RWPE1 (cell line): ENCODE measurements around the gene GABRB2.

Source experiments
- CTCF ChIA-PET: fragments of 350-600 bp; sonication (Branson Sonifier 250); formaldehyde crosslinking; extraction: SDS; loops from one replicate; lab custom pipeline; 2021; lab: Yijun Ruan, JAX
- POLR2A ChIA-PET: fragments of 400-600 bp; formaldehyde crosslinking; extraction: SDS; loops from one replicate; lab custom pipeline; 2020; ENCODE audit warnings: antibody characterized with exemption; ENCODE audit not compliant: low non-redundant PET; lab: Yijun Ruan, JAX
- DNase-seq: peaks from one replicate; pipeline ENCODE4 v3.0.0; 2012; ENCODE audit warnings: low spot score
- H3K27ac ChIP-seq: fragments of 450-650 bp; 2 replicates; pipeline ENCODE4 v1.5.1; 2017
- CTCF ChIP-seq: fragments of 450-650 bp; conservative IDR thresholded peaks from 2 replicates; pipeline ENCODE4 v1.5.1; 2017; ENCODE audit warnings: low read depth, mild to moderate bottlenecking

GABRB2 gene

GRCh38 chr5:161391724-161392123 is 154.8 kb downstream of the GABRB2 start:
- TF ChIP-seq CTCF = no peak
- POLR2A ChIA-PET = no interaction called here
- DNase-seq = no peak
- no peak overlapping the region for H3K27ac ChIP-seq
- CTCF ChIA-PET = no interaction called here

- ChIA-PET CTCF (interaction anchor here (0.5 kb wide), 1 partner anchor 105 kb away, joined by 3 read pairs; no protein-coding TSS in a partner anchor), POLR2A (no interaction called here)
- H3K27ac ChIP-seq = no peak overlapping the region
- no peak for DNase-seq
- TF ChIP-seq CTCF = no peak
Measured at GRCh38 chr5:161391016-161391415, 155.5 kb downstream of the GABRB2 start.

- ChIA-PET POLR2A (no interaction called here), CTCF (no interaction called here)
- no peak overlapping the region for H3K27ac ChIP-seq
- no peak for TF ChIP-seq CTCF
- no peak for DNase-seq
Measured at GRCh38 chr5:161387121-161387520, 159.4 kb downstream of the GABRB2 start.

- no peak for DNase-seq
- no peak overlapping the region for H3K27ac ChIP-seq
- no peak for TF ChIP-seq CTCF
- ChIA-PET POLR2A (no interaction called here), CTCF (no interaction called here)
Measured at GRCh38 chr5:161385027-161385426, 161.5 kb downstream of the GABRB2 start.

- H3K27ac ChIP-seq = no peak overlapping the region
- no peak for TF ChIP-seq CTCF
- no peak for DNase-seq
- ChIA-PET POLR2A (no interaction called here), CTCF (no interaction called here)
Measured at GRCh38 chr5:161382685-161383084, 163.8 kb downstream of the GABRB2 start.

GRCh38 chr5:161380486-161380885 is 166.0 kb downstream of the GABRB2 start:
- TF ChIP-seq CTCF = no peak
- DNase-seq = no peak
- H3K27ac ChIP-seq = no peak overlapping the region
- CTCF ChIA-PET = interaction anchor here (0.7 kb wide), 1 partner anchor 1497 kb away, joined by 5 read pairs; no protein-coding TSS in a partner anchor
- POLR2A ChIA-PET = no interaction called here
